AG10803 (cell line): Measurements from ENCODE around the gene CFAP52.
"Not testable (repeated sequence)": the region's sequence is repeated elsewhere in the genome, so short reads cannot be mapped to it uniquely, and the experiment has no call there.

Experiments used
- DNase-seq: peaks from one replicate; pipeline ENCODE4 v3.0.0; 2010; ENCODE audit warnings: low read depth
- H3K4me3 ChIP-seq: 2 replicates; pipeline ENCODE4 v1.5.1; 2011; ENCODE audit warnings: mild to moderate bottlenecking, low read length, control low read depth
- CTCF ChIP-seq: conservative IDR thresholded peaks from 2 replicates; pipeline ENCODE4 v1.5.1; 2011; ENCODE audit warnings: mild to moderate bottlenecking, low read length, control low read depth, inconsistent platforms

Gene CFAP52

DNA sequence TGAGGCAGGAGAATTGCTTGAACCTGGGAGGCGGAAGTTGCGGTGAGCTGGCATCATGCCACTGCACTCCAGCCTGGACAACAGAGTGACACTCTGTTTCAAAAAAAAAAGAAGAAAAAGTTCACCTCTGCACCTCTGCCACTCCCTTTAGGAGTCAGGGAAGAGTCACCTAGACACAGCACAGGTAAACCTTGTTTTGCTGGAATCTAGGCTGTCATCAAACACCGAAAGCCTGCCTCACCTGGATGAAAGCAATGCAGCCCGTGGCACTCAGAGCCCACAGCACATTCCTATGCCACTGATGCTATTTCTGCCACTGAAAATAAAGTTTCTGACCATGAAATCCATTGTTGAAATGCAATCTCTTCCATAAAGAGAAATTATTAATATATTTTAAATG lies 22.2 kb downstream of the CFAP52 start:
- no peak overlapping the region for H3K4me3 ChIP-seq
- no peak for TF ChIP-seq CTCF
- DNase-seq: no peak

- not testable (repeated sequence) for DNase-seq, H3K4me3 ChIP-seq
Observed at GRCh38 chr17:9604583-9604982, 28.1 kb downstream of the CFAP52 start.

DNA sequence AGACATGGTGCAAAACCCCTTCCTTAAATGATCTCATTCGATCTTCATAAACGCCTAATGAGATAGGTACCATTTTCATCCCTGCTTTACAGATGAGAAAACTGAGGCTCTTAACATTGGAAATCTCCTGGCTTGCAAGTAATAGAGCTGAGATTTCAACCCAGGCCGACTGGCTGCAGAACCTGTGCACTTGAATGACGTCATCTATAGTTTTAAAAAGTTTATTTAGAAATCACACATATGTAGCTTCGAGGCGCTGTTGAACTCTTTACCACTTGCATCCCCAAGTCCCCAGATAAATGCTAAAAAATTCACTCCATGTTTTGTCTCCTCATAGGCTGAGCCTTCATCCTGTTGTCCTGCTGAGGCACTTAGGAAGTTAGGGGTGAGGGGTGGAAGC lies 30.0 kb downstream of the CFAP52 start:
- H3K4me3 ChIP-seq: no peak overlapping the region
- no peak for TF ChIP-seq CTCF
- DNase-seq: no peak

GRCh38 chr17:9607058-9607457 lies 30.6 kb downstream of the CFAP52 start:
- H3K4me3 ChIP-seq, DNase-seq: not testable (repeated sequence)

DNA sequence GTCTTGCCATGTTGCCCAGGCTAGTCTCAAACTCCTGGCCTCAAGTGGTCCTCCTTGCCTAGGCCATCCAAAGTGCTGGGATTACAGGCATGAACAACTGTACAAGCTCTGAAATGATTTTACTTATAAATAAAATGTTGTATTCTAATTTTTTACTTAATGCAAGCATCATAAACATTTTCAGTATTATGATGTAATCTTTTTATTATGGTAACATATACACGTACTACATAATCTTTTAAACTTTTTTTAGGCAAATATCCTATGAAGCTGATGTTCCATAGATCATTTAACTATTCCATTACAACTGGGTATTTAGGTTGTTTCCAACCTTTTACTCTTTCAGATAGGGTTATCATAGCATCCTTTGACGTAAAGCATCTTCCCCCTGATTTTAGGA lies 35.1 kb downstream of the CFAP52 start:
- DNase-seq: no peak
- TF ChIP-seq CTCF: no peak
- H3K4me3 ChIP-seq: no peak overlapping the region

DNA sequence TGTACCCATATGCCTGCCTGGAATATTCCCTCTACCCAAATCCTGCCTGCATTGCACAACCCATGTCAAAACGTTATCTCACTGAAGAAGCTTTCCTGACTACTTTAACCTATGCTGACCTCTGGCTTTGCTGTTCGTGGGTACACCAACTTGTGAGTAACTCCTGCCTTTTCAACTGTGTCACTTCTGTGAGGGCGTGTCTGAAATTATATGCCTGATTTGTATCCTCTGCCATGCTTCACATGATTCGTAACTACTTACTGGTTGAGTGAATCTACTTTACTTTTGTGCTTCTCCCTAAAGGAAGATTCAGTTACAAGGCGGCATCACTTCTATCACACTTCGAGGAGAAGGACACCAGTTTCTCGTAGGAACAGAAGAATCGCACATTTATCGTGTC lies 35.6 kb downstream of the CFAP52 start:
- DNase-seq: no peak
- no peak for TF ChIP-seq CTCF
- H3K4me3 ChIP-seq: no peak overlapping the region

GRCh38 chr17:9615486-9615885 lies 39.0 kb downstream of the CFAP52 start:
- H3K4me3 ChIP-seq: no peak overlapping the region
- TF ChIP-seq CTCF: no peak
- peak; percentile 3 for DNase-seq

DNA sequence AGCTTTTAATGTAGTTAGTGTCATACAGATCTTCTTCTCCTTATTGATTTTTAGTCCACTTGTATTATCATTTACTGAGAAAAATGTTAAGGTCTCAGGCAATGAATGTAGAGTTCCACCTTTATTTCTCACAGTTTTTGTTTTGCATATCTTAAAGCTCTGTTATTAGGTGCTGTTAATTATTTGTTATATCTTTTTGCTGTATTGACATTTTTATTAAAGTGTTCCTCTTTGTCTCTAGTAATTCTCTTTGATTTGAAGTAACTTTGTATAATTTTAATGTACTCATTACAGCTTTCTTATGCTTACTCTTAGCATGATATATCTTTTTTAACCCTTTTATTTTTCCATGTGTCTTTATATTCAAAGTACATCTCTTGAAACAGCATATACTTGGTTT lies 46.5 kb downstream of the CFAP52 start:
- H3K4me3 ChIP-seq: no peak overlapping the region
- no peak for DNase-seq
- TF ChIP-seq CTCF: no peak
